SH-SY5Y (cell line): ENCODE data around the gene GALNT6.

Experiments
- GATA2 ChIP-seq: IDR thresholded peaks from 2 replicates; pipeline ENCODE4 v1.6.1; 2011; ENCODE audit warnings: mild to moderate bottlenecking, low read depth, low read length
- GATA3 ChIP-seq: IDR thresholded peaks from 2 replicates; pipeline ENCODE4 v1.6.1; 2011; ENCODE audit warnings: low read depth, mild to moderate bottlenecking, low read length, moderate library complexity

The GALNT6 gene

GRCh38 chr12:51335931-51336330 lies 55.3 kb downstream of the GALNT6 start:
- TF ChIP-seq GATA2, result no peak
- no peak for TF ChIP-seq GATA3

GRCh38 chr12:51334764-51335163 lies 56.4 kb downstream of the GALNT6 start:
- TF ChIP-seq GATA2, result no peak
- no peak for TF ChIP-seq GATA3

- TF ChIP-seq GATA3, result no peak
- no peak for TF ChIP-seq GATA2
These were observed 57.7 kb downstream of the GALNT6 start for GRCh38 chr12:51333536-51333935.

- no peak for TF ChIP-seq GATA2
- TF ChIP-seq GATA3, result no peak
These were observed 61.0 kb downstream of the GALNT6 start for GRCh38 chr12:51330186-51330585.

GRCh38 chr12:51329742-51330141 lies 61.5 kb downstream of the GALNT6 start:
- TF ChIP-seq GATA2, result no peak
- no peak for TF ChIP-seq GATA3

GRCh38 chr12:51328587-51328986 lies 62.6 kb downstream of the GALNT6 start:
- TF ChIP-seq GATA3 (no peak), GATA2 (no peak)

GRCh38 chr12:51326698-51327439 lies 64.3 kb downstream of the GALNT6 start:
- TF ChIP-seq GATA3, result no peak
- TF ChIP-seq GATA2, result no peak

GRCh38 chr12:51324953-51325352 lies 66.3 kb downstream of the GALNT6 start:
- no peak for TF ChIP-seq GATA2
- TF ChIP-seq GATA3, result no peak

- TF ChIP-seq GATA3, result no peak
- TF ChIP-seq GATA2, result no peak
These were observed 67.0 kb downstream of the GALNT6 start, which contains the start of gene BIN2 for GRCh38 chr12:51323966-51324895. Gene BIN2, minus strand, starts transcription at chr12:51324174. Its CDS starts 72 bp downstream, at chr12:51324102.

GRCh38 chr12:51323317-51323960 lies 67.8 kb downstream of the GALNT6 start:
- no peak for TF ChIP-seq GATA3
- no peak for TF ChIP-seq GATA2

- TF ChIP-seq GATA3 (no peak), GATA2 (no peak)
These were observed 68.8 kb downstream of the GALNT6 start for GRCh38 chr12:51322452-51322851.

- TF ChIP-seq GATA2, result no peak
These were observed 69.3 kb downstream of the GALNT6 start for GRCh38 chr12:51321882-51322281.

GRCh38 chr12:51320695-51321320 lies 70.4 kb downstream of the GALNT6 start:
- TF ChIP-seq GATA2 (no peak), GATA3 (no peak)

- TF ChIP-seq GATA2, result no peak
- TF ChIP-seq GATA3, result no peak
These were observed 70.9 kb downstream of the GALNT6 start for GRCh38 chr12:51320311-51320694.
